Measurements from ENCODE around the gene CCDC183.
"Not testable (repeated sequence)": the region's sequence is repeated elsewhere in the genome, so short reads cannot be mapped to it uniquely, and the experiment has no call there.

The CCDC183 gene

DNA sequence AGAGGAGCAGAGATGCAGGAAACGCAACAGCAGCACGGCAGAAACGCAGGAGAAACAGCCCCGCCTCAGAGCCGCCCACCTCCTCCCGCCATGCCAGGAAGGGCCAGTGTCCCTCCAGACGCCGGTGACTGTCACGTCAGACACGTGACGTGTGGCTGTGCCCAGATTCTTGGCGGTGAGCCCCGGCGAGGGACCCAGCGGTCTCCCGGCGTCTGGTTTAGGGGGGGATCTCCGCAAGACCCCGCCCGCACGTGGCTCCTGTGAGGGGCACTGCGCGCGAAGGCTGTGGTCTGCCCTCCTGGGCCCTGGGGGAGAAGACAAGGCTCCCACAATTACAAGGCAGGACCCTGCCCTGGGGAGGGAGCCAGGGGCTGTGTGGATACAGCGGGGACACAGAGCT is 35.7 kb upstream of the CCDC183 start:
- in situ Hi-C loops (cut with MboI; ENCODE audit: low sequenced_read_pairs), result no loop called here

DNA sequence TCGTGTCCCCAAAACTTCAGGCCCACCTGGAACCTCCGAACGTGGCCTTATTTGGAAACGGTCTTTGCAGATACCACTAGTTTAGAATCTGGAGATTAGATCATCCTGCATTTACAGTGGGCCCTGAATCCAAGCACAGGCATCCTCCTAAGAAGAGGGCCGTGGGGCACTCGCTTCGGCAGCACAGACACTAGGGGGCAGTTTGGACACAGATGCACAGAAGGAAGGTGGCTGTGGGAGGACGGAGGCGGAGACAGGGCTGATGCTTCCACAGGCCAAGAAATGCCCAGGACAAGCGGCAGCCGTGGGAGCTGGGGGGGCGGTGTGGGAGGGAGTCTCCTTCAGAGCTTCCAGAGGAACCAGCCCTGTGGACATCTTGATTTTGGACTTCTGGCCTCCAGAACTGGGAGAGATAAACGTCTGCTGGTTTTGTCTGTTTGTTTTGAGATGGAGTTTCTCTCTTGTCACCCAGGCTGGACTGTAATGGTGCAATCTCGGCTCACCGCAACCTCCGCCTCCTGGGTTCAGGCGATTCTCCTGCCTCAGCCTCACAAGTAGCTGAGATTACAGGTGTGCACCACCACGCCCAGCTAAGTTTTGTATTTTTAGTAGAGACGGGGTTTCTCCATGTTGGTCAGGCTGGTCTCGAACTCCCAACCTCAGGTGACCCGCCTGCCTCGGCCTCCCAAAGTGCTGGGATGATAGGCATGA is 35.1 kb upstream of the CCDC183 start:
- in situ Hi-C loops (cut with MboI; ENCODE audit: low sequenced_read_pairs), result not testable (repeated sequence)

DNA sequence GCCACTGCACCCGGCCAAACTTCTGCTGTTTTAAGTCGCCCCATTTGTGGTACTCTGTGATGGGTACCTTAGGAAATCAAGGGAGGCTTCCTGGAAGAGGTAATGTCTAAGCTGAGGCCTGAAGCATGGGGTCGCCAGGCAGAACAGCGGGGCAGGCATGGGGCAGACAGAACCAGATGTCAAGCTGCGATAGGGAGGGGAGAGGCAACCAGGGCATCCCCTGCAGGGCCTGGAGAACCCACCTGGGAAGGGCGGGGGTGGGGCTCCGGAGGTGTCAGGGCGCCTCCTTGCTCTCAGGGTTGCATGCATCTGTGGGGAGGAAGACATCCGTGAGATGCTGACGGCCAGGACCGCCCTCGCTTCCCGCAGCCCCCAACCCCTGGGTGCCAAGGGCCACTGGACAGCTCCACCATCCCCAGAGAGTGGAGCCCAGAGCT is 34.6 kb upstream of the CCDC183 start:
- in situ Hi-C loops (cut with MboI; ENCODE audit: low sequenced_read_pairs), result no loop called here

DNA sequence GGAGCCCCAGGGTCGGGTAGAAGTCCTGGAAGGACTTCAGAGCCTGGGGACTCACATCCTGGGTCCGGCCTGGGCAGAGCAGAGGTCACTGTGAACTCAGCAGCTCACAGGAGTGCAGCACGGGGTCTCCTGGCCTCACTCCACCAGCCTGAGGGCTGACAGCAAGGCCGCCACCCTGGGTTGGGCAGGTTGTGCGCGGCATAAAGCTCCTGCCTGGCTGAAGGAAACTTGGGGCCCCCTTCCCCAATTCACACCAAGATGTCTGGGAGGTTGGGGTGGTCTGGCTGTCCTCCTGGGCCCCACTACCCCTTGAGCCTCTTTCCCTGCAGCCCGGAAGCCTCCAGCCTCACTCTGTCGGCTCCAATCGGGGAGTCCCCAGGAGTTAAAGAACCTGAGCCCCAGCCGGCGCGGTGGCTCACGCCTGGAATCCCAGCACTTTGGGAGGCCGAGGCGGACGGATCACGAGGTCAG is 33.9 kb upstream of the CCDC183 start:
- in situ Hi-C loops (cut with MboI; ENCODE audit: low sequenced_read_pairs), result no loop called here

DNA sequence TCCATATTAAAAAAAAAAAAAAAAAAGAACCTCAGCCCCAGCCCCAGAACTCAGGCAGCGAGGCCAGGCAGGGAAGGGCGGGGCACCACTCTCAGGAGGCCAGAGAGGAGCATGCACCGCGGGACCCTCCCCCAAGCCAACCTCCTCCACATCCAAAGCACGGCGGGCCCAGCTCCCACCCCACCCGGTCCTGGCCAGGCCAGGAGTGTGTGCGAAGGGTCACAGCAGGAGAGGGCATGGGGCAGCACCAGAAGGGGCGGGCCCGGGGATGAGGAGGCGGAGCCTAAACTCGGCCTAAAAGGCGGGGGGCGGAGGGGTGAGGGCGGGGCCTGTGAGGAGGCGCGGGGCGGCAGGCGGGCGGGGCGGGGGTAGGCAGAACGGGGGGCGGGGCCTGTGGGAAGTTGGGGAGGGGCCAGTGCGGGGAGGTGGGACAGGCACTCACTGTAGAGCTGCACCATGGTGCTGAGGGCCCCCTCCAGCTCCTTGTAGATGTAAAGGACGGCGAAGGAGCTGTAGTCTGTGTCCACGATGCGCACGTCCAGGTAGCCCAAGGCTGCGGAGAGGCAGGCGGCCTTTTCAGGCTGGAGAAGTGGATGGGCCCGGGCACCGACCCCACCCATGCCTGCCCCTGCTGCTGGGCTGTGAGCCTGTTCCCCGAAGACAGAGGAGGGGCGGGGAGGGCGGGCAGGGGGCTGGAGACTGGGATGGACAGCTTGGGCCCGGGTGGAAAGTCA is 33.1 kb upstream of the CCDC183 start:
- in situ Hi-C loops (cut with MboI; ENCODE audit: low sequenced_read_pairs), result no loop called here

DNA sequence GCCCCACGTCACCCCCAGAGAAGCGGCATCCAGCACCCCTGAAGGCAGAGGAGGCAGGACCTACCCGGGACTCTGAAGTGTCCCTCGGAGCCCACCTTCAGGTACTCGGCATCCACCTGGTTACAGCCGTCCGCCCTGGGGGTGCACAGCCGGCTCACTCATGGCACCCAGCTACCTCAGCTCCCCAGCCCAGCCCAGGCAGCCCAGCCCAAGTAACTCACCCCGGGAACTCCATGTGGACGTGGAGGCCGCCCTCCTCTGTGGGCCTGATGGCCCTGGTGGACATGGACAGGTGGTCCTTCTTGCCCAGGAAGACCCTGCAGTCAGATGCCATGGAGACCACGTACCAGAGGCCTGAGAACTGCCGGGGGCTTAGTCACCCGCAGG is 32.5 kb upstream of the CCDC183 start:
- in situ Hi-C loops (cut with MboI; ENCODE audit: low sequenced_read_pairs), result no loop called here

DNA sequence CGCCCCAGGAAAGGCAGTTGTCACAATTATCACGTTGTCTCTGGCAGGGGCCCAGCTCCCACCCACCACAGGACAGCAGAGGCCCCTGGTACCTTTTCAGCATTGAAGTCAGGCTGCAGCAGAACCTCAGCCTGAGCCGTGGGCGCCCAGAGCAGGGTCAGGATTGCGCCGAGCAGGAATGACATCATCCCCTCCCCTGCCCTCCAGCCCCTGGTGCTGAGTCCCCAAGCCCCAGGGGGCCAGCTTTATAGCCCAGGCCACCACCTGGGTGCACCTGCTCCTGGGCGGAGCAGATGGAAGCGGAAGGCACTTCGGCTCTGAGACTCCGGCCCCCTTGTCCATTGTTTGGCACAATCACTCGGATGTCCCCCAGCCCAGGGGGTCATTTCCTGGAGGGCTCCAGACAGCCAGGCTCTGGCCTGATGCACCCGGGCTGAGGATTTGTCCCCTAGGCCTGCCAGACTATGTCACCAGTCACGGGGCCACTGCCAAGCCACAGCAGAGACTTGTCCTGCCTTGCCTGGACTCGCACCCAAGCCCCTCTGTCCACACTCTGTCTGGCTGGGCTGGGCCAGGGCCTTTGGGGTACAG is 31.7 kb upstream of the CCDC183 start, which contains the start of gene LCN15:
Gene LCN15, minus strand, starts transcription at position 218 of the 591 bp plus-strand sequence. Its CDS starts 30 bp downstream, at position 188.
- in situ Hi-C loops (cut with MboI; ENCODE audit: low sequenced_read_pairs), result no loop called here

DNA sequence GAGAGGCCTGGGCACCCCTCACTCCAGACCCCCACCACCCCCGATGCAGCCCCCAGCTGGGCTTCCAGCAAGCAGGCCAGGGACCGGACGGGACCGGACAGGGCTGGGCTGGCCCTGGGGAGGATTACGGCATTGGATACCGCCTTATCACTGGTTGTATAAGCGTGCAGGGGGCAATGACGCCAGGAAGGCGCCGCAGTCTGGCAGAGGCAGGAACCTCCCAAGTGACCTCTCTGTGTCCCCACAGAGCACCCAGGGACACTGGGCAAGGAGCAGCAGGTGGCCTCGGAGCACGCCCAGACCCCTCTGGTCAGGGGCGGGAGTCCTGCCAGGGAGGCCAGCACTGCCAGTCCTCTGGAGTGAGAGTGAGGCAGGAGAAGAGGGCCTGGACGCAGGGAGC is 31.1 kb upstream of the CCDC183 start:
- in situ Hi-C loops (cut with MboI; ENCODE audit: low sequenced_read_pairs), result no loop called here

DNA sequence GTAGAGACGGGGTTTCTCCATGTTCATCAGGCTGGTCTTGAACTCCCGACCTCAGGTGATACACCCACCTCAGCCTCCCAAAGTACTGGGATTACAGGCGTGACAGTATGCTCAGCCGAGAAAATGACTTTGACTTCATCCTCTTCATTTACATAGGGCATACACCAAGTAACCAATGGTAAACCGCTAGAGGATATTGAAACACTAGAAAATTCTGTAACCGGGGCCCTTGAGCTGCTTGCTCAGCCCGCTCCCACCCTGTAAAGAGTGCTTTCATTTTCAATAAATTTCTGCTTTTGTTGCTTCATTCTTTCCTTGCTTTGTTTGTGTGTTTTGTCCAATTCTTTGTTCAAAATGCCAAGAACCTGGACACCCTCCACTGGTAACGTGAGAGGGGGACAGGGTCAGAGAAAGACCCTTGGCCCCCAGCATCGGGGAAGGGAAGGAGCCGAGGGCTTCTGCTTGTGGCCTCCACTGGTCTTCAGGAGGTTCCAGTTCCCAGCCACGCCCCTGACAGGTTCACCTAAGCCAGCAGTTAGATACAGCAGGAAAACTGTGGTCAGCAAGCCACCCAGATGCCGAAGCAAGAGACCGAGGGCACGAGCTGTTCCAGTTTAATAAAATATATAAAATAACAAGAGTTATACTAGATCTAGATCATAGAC is 30.3 kb upstream of the CCDC183 start:
- in situ Hi-C loops (cut with MboI; ENCODE audit: low sequenced_read_pairs), result not testable (repeated sequence)

DNA sequence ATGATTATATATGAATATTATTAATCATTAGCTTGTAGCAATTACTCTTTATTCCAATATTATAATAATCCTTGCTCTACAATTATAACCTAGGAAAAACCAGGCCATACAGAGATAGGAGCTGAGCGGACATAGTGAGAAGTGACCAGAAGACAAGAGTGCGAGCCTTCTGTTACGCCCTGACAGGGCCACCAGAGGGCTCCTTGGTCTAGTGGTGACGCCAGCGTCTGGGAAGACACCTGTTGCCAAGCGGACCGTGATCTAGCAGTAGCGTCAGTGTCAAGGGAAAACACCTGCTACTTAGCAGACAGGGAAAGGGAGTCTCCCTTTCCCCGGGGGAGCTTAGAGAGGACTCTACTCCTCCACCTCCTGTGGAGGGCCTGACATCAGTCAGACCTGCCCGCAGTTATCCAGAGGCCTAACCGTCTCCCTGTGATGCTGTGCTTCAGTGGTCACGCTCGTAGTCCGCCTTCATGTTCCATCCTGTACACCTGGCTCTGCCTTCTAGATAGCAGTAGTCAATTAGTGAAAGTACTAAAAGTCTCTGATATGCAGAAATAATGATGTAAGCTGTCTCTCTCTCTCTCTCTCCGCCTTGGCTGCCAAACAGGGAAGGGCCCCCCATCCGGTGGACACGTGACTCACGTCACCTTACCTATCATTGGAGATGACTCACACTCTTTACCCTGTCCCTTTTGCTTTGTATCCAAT is 29.6 kb upstream of the CCDC183 start:
- in situ Hi-C loops (cut with MboI; ENCODE audit: low sequenced_read_pairs), result not testable (repeated sequence)

DNA sequence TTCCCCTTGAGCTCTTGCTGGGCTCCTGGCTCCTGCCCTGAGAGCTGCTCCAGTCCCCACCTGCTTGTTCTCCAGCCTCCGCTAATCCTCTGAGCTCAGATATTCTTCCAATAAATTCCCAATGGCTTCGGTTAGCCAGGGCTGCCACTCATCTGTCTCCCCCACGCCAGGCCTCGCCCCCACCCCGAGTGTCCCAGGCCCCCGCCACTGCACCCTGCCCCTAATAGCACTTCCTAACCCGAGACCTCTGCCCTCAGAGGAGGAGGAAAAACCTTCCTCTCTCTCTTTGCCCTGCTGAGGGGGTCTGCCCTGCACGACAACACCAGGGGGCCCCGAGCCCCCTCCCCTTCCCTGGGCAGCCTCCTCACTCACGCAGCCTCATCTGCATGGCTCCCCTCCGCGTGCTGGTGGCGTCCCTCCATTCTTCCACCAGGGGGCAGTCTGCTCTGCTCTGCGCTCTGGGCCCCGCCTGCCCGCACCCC is 26.4 kb upstream of the CCDC183 start:
- in situ Hi-C loops (cut with MboI; ENCODE audit: low sequenced_read_pairs), result no loop called here

DNA sequence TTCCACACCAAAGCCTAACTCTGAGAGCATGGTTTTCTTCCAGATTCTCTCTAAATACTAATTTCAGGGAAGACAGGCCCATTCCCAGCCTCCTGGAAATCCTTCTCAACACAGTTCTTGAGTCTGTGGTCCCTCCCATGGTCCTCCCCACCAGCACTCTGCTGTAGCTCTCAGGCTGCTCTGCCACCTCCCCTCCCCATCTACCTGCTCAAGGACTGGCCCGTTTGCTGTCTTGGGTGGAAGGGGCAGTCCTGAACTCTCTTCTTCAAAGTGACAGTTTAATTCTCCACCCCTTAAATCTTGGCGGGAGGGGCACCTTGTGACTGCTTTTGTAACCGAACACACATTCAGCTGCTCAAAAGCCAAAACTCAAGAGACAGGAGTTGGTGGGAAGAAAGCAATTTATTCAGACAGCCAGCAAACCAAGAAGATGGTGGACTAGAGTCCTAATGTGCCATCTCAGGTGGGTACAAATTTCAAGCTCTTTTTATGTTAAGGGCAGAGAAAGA is 24.2 kb upstream of the CCDC183 start:
- in situ Hi-C loops (cut with MboI; ENCODE audit: low sequenced_read_pairs), result no loop called here

DNA sequence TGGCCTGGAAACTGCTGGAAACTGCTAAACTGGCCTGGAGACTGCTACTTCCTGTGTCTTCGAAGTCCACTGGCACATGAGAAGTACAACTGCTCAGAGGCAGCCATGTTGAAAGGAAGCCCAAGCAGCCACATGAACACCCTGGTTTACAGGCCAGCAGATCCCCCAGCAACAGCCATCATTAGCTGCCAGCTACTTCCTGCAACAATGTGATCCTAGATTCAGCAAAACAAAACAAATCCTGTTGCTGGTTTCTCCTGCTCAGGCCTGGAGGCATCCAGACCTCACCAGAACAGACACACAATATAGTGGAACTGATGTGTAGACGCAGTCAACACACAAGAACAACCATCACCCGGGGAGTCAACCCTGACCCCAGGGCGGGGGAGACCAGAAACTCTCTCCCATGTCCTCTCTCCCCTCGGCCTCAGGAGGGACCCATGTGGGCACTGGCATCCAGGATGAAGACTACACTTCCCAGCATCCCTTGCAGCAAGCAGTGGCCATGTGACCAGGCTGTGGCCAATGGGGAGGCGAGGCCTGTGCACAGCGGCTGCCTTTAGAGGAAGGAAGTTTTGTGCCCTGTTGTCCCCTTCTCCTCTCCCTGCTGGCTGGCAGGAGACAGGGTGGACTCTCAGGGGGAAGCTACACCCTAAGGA is 22.6 kb upstream of the CCDC183 start:
- in situ Hi-C loops (cut with MboI; ENCODE audit: low sequenced_read_pairs), result no loop called here

DNA sequence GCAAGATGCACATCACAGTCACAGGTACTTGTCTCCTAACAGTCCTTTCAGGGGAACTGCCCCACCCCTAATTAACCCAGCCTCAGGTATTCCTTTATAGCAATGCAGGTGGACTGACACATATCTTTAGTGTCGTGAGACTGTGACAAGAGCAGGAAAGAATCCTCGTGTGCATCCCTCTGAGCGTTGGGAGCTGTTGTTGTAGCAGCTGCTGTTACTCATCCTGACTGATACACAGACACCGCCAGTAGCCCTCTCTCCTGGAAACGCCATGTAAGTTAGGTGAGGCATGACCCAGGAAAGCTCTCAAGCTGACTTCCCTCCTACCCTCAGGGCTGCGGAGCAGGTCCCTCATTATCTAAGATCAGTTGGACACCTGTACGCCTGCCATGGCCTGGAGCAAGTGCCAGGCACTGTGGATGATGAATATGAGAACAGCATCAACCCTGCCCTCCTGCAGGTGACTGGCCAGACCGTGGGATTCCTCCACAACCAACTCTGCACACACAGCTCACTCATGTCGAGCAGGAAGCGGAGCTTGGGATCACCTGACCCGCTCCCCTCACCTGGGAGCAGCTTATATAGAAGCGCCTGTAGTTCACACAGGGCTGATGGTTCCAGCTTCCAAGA is 21.6 kb upstream of the CCDC183 start:
- in situ Hi-C loops (cut with MboI; ENCODE audit: low sequenced_read_pairs), result no loop called here

DNA sequence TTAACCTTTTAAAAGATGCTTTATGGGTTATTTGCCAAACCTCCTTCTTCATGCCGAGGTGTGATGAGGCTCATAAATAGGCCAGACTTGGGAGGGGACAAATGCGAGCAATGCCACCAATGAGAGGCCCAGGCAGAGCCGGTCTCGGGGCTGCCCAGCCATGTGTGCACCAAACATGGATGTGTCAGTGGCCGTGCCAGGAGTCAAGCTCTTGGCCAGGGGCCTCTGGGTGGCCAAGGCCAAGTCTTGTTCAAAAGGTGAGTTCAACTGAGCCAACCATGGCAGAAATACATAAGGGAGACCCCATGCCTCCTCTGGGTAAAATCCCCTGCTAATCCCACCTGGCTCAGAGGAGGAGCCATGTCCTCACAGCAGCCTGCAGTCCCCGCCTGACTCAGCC is 20.9 kb upstream of the CCDC183 start:
- in situ Hi-C loops (cut with MboI; ENCODE audit: low sequenced_read_pairs), result no loop called here

DNA sequence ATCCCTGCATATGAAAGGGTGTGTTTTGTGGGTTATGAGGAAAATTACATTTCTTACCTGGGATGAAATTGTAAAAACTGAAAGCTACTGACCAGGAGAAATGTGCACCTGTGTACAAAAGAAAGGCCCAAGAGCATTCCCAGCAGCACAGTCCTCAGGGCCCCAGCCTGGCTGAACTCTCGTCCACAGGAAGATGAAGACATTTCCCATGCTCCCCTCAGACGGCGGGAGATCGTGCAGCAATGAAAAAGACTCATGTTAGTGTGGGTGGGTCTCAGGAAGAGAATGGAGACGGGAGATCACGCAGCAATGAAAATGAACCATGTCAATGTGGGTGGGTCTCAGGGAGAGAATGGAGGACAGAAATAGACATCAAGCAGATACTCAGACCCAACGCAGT is 19.2 kb upstream of the CCDC183 start:
- in situ Hi-C loops (cut with MboI; ENCODE audit: low sequenced_read_pairs), result no loop called here

DNA sequence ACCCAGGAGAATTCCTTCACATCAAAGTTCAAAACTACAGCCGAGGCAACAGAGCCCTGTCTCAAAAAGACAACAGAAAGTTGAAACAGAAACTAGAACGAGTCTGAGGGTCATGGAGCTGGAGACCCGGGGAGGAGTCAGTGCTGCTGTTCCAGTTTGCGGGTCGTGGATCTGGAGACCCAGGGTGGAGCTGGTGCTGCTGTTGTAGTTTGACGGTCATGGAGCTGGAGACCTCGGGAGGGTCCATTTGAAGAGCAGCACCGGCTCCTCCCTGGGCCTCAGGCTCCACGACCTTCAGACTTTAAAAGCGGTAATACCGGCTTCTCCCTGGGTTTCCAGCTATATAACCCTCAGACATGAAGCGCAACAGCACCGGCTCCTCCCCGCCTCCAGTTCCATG is 18.8 kb upstream of the CCDC183 start:
- in situ Hi-C loops (cut with MboI; ENCODE audit: low sequenced_read_pairs), result no loop called here

DNA sequence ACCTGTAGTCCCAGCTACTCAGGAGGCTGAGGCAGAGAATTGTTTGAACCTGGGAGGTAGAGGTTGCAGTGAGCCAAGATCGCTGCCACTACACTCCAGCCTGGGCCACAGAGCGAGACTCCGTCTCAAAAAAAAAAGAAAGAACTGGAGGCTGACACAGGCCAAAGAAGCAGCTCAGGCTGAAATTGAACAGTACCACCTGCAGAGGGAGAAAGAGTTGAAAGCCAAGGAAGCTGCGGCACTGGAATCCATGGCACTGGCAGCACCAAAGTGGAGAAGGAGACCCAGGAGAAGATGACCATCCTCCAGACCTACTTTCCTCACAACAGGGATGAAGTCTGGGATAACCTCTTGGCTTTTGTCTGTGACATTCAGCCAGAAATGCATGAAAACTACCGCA is 16.3 kb upstream of the CCDC183 start:
- in situ Hi-C loops (cut with MboI; ENCODE audit: low sequenced_read_pairs), result no loop called here

DNA sequence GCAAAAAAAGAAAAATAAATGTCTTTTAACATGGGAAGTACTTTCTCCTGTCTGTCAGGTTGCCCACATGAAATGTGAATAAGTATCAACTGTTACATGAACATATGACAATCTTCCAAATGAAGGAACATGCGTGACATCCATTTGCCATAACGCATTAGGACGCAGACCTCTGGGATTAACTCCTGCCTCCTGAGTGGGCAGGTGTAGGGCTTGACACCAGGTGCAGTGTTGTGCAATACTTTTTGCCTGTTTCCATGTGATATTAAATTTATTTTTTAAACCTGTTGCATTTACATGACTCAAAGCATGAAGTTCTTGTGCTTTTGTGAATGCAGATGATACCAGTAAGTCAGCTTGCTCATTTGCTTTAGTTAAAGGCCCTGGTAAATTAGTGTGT is 13.7 kb upstream of the CCDC183 start:
- in situ Hi-C loops (cut with MboI; ENCODE audit: low sequenced_read_pairs), result no loop called here

Data from hTERT RPE-1 (cell line).